Neural cell (in vitro differentiated cells): Measurements from ENCODE around the gene PRORP.

Source experiments
- EZH2 ChIP-seq: fragments of 200-600, 300-800 bp; shearing (Covaris generic), sonication (generic); IDR thresholded peaks from 2 replicates; pipeline ENCODE4 v1.6.1; 2014; ENCODE audit warnings: antibody characterized with exemption, low read length, borderline replicate concordance, mild to moderate bottlenecking; ENCODE audit not compliant: insufficient read depth, poor library complexity, severe bottlenecking
- POLR2AphosphoS5 ChIP-seq: IDR thresholded peaks from 2 replicates; pipeline ENCODE4 v1.6.1; 2012
- TF ChIP-seq, protein P1 (sequence below): fragments of 450-650 bp; IDR thresholded peaks from 2 replicates; pipeline ENCODE4 v1.5.1; 2014; ENCODE audit warnings: antibody characterized with exemption, mild to moderate bottlenecking, moderate library complexity; ENCODE audit not compliant: poor library complexity, severe bottlenecking

- TF ChIP-seq, protein P1, sequence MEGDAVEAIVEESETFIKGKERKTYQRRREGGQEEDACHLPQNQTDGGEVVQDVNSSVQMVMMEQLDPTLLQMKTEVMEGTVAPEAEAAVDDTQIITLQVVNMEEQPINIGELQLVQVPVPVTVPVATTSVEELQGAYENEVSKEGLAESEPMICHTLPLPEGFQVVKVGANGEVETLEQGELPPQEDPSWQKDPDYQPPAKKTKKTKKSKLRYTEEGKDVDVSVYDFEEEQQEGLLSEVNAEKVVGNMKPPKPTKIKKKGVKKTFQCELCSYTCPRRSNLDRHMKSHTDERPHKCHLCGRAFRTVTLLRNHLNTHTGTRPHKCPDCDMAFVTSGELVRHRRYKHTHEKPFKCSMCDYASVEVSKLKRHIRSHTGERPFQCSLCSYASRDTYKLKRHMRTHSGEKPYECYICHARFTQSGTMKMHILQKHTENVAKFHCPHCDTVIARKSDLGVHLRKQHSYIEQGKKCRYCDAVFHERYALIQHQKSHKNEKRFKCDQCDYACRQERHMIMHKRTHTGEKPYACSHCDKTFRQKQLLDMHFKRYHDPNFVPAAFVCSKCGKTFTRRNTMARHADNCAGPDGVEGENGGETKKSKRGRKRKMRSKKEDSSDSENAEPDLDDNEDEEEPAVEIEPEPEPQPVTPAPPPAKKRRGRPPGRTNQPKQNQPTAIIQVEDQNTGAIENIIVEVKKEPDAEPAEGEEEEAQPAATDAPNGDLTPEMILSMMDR, result no peak
- no peak for TF ChIP-seq EZH2
- TF ChIP-seq POLR2AphosphoS5, result no peak
These were observed 31.7 kb downstream of the PRORP start for GRCh38 chr14:35154016-35154415.
